Measurements from ENCODE around the gene ALDH3A1. TPM values are rescaled to one million over a fixed set of nuclear protein-coding genes. Genes with fewer than 3 reads are reported as not detected.
"Not testable (repeated sequence)": the region's sequence is repeated elsewhere in the genome, so short reads cannot be mapped to it uniquely, and the experiment has no call there.

Gene ALDH3A1
- polyA plus RNA-seq, 2 of the 4 experiments (the other 2 are of a cell fraction) = 959 to 1,190 TPM

- 19% methylated on average over 12 of the region's 12 CpGs for WGBS (ENCODE audit: missing lambda C conversion rate)
- POLR2A ChIA-PET = interaction anchor here (0.6 to 1.3 kb wide), 2 partner anchors 13 to 389 kb away, joined by 3 to 4 read pairs; no protein-coding TSS in a partner anchor
- FAIRE-seq = no peak
- Histone ChIP-seq H3K4me1 (peaks cover 10% of the 10 kb centered on the region), H3K27ac (peak overlapping the region; percentile 9 to 51; a peak in 3 of 6 replicates), H3K9me3 (no peaks in the 10 kb centered on the region), H3K4me2 (peak overlapping the region; percentile 9; the same call in 1 of the 3 replicates), H3K4me3 (no peak overlapping the region)
- no peak for TF ChIP-seq NR3C1 (IDR thresholded peaks at IDR 0.05)
- TF ChIP-seq HEYL (CRISPR knock-in tag; IDR thresholded peaks at IDR 0.05) = no peak
- TF ChIP-seq, protein P1, sequence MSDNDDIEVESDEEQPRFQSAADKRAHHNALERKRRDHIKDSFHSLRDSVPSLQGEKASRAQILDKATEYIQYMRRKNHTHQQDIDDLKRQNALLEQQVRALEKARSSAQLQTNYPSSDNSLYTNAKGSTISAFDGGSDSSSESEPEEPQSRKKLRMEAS (IDR thresholded peaks at IDR 0.05) = 0 out of 2 replicates have a peak, but pooled peaks have one; percentile 13
- TF ChIP-seq HOXA7 (CRISPR knock-in tag; IDR thresholded peaks at IDR 0.05) = no peak
- TF ChIP-seq JUN (IDR thresholded peaks at IDR 0.05) = peak in 1 of 2 experiments; percentile 23; a peak in 1 of 5 replicates
- no peak for TF ChIP-seq RNF2 (IDR thresholded peaks at IDR 0.05; ENCODE audit: borderline replicate concordance, low read depth)
- no peak for TF ChIP-seq ESRRA (IDR thresholded peaks at IDR 0.05; ENCODE audit: borderline replicate concordance, low read length)
- TF ChIP-seq EP300 (IDR thresholded peaks at IDR 0.05) = no peak
- TF ChIP-seq CTCF (IDR thresholded peaks at IDR 0.05) = peak; percentile 99
- TF ChIP-seq RAD21 (conservative IDR thresholded peaks at IDR 0.05 in 1 of 2, IDR thresholded peaks at IDR 0.05 in 1 of 2) = peak; percentile 100
- no peak for TF ChIP-seq RARB (CRISPR knock-in tag; IDR thresholded peaks at IDR 0.05)
- TF ChIP-seq CHD4 (IDR thresholded peaks at IDR 0.05; ENCODE audit: borderline replicate concordance) = no peak
- TF ChIP-seq HES2 (IDR thresholded peaks at IDR 0.05) = no peak
- TF ChIP-seq SMC3 (IDR thresholded peaks at IDR 0.05) = peak; percentile 98
- DNase-seq (ENCODE audit: low read depth in 1 of 2, low spot score in 1 of 2) = peak; percentile 77 to 86
- CTCF ChIA-PET = interaction anchor here (0.6 to 22.4 kb wide), 106 partner anchors 10 to 512 kb away, joined by 3 to 681 read pairs (median 4); partner anchors contain the start of genes ALDH3A1, ALDH3A2, B9D1 and MAPK7
- peak; percentile 83 to 93 for ATAC-seq
These were observed 18.5 kb upstream of the ALDH3A1 start for GRCh38 chr17:19766421-19767270.

GRCh38 chr17:19766016-19766415 is 17.9 kb upstream of the ALDH3A1 start:
- Histone ChIP-seq H3K4me1 (peaks cover 10% of the 10 kb centered on the region), H3K27ac (peak overlapping the region; percentile 9 to 51; a peak in 3 of 6 replicates), H3K4me3 (no peak overlapping the region), H3K9me3 (no peaks in the 10 kb centered on the region), H3K4me2 (no peak overlapping the region)
- CTCF ChIA-PET = interaction anchor here (0.6 to 22.4 kb wide), 85 partner anchors 11 to 419 kb away, joined by 3 to 681 read pairs (median 5); partner anchors contain the start of genes ALDH3A1, ALDH3A2, B9D1 and MAPK7
- no peak for DNase-seq (ENCODE audit: low read depth in 1 of 2, low spot score in 1 of 2)
- WGBS (ENCODE audit: missing lambda C conversion rate) = 68% methylated on average over 7 of the region's 7 CpGs
- POLR2A ChIA-PET = interaction anchor here (0.6 to 1.3 kb wide), 3 partner anchors 12 to 389 kb away, joined by 3 to 4 read pairs (median 3); no protein-coding TSS in a partner anchor
- peak; percentile 6 to 23; a peak in 4 of 6 replicates for ATAC-seq
- TF ChIP-seq ELK1 (IDR thresholded peaks at IDR 0.05; ENCODE audit: low read depth, low read length) (no peak), FOSB (CRISPR knock-in tag; IDR thresholded peaks at IDR 0.05) (no peak)
- FAIRE-seq = no peak

- 94% methylated on average over 6 of the region's 6 CpGs for WGBS (ENCODE audit: missing lambda C conversion rate)
- CTCF ChIA-PET = interaction anchor here (1.2 to 22.4 kb wide), 17 partner anchors 13 to 406 kb away, joined by 3 to 681 read pairs (median 22); partner anchors contain the start of genes ALDH3A1, ALDH3A2, B9D1 and SLC47A2
- peaks cover 10% of the 10 kb centered on the region for H3K4me1 ChIP-seq
- H3K27ac ChIP-seq = peak overlapping the region in 1 of 2 experiments; percentile 4; a peak in 1 of 6 replicates
- FAIRE-seq; H3K4me2 ChIP-seq; H3K4me3 ChIP-seq; H3K9me3 ChIP-seq; DNase-seq (ENCODE audit: low read depth in 1 of 2, low spot score in 1 of 2); ATAC-seq: not testable (repeated sequence)
- POLR2A ChIA-PET = interaction anchor here (0.5 to 3.5 kb wide), 6 partner anchors 11 to 397 kb away, joined by 4 to 30 read pairs (median 8); partner anchors contain the start of gene ALDH3A2
These were observed 15.9 kb upstream of the ALDH3A1 start for GRCh38 chr17:19763991-19764390.

All from A549 (cell line).